HG03159 (cell line): ENCODE data around the gene RTN4IP1.
A peak's percentile ranks its signal among the peaks of the same experiment; 100 is the strongest.

Source experiments
- ATAC-seq: cut with Tn5 transposase; IDR thresholded peaks from one replicate; pipeline ENCODE4 v1.9.1; 2021; ENCODE audit warnings: mild to moderate bottlenecking, moderate library complexity; ENCODE audit not compliant: unreplicated experiment

RTN4IP1 gene

GRCh38 chr6:106629103-106629858 is at the start of gene RTN4IP1, which contains the start of gene QRSL1:
Gene RTN4IP1 (minus strand): TSS chr6:106629498. CDS start chr6:106629021, 477 bp downstream.
Gene QRSL1 (plus strand): TSS chr6:106629578. CDS start chr6:106629682, 104 bp downstream.
- ATAC-seq: peak; percentile 80

GRCh38 chr6:106677282-106677681 is 48.0 kb upstream of the RTN4IP1 start:
- no peak for ATAC-seq

- ATAC-seq: no peak
Measured at GRCh38 chr6:106674541-106675229, 45.4 kb upstream of the RTN4IP1 start.

- no peak for ATAC-seq
Measured at GRCh38 chr6:106671651-106672050, 42.4 kb upstream of the RTN4IP1 start.

- no peak for ATAC-seq
Measured at GRCh38 chr6:106670236-106670635, 40.9 kb upstream of the RTN4IP1 start.

- ATAC-seq: peak; percentile 21
Measured at GRCh38 chr6:106667022-106667402, 37.7 kb upstream of the RTN4IP1 start.

GRCh38 chr6:106666282-106667021 is 37.2 kb upstream of the RTN4IP1 start:
- ATAC-seq: peak; percentile 99

- no peak for ATAC-seq
Measured at GRCh38 chr6:106662458-106662857, 33.2 kb upstream of the RTN4IP1 start.

GRCh38 chr6:106659859-106660258 is 30.6 kb upstream of the RTN4IP1 start:
- ATAC-seq: no peak

- ATAC-seq: no peak
Measured at GRCh38 chr6:106658469-106658868, 29.2 kb upstream of the RTN4IP1 start.

- peak; percentile 83 for ATAC-seq
Measured at GRCh38 chr6:106648651-106649308, 19.5 kb upstream of the RTN4IP1 start.

- no peak for ATAC-seq
Measured at GRCh38 chr6:106643061-106643460, 13.8 kb upstream of the RTN4IP1 start.

- ATAC-seq: no peak
Measured at GRCh38 chr6:106642476-106642875, 13.2 kb upstream of the RTN4IP1 start.

GRCh38 chr6:106639812-106640211 is 10.5 kb upstream of the RTN4IP1 start:
- no peak for ATAC-seq

- ATAC-seq: peak; percentile 64
Measured at GRCh38 chr6:106637717-106638341, 8.5 kb upstream of the RTN4IP1 start.

- peak; percentile 14 for ATAC-seq
Measured at GRCh38 chr6:106637051-106637716, 7.9 kb upstream of the RTN4IP1 start.

- no peak for ATAC-seq
Measured at GRCh38 chr6:106634565-106634964, 5.3 kb upstream of the RTN4IP1 start.

- no peak for ATAC-seq
Measured at GRCh38 chr6:106631346-106631745, 2.0 kb upstream of the RTN4IP1 start.

GRCh38 chr6:106630366-106630765 is 1.1 kb upstream of the RTN4IP1 start:
- no peak for ATAC-seq

- ATAC-seq: no peak
Measured at GRCh38 chr6:106629859-106630163, 513 bp upstream of the RTN4IP1 start.
